Lower leg skin (tissue), 3 donors: Measurements from ENCODE around the gene ACACA.

Experiments
- CTCF ChIP-seq, 3 donors: fragments of 450-650 bp; IDR thresholded peaks; one replicate each; pipeline ENCODE4 v1.5.1; 2016; ENCODE audit warnings: antibody characterized with exemption in 3 of 3, mild to moderate bottlenecking in 3 of 3, moderate library complexity in 2 of 3
- POLR2A ChIP-seq, 2 donors: fragments of 450-650 bp; IDR thresholded peaks; one replicate each; pipeline ENCODE4 v1.6.1; 2016 to 2017; ENCODE audit warnings: antibody characterized with exemption in 2 of 2, mild to moderate bottlenecking in 1 of 2, moderate library complexity in 1 of 2

GRCh38 chr17:37043201-37043600 is 363.4 kb downstream of the ACACA start:
- TF ChIP-seq CTCF (IDR thresholded peaks at IDR 0.05) (no peak), POLR2A (IDR thresholded peaks at IDR 0.05) (no peak)
